OCI-LY1 (cell line): ENCODE measurements around the gene PTPRG.

Experiments used
- CTCF ChIP-seq: fragments of 200-600 bp; sonication (generic), shearing (Covaris generic); IDR thresholded peaks from 2 replicates; pipeline ENCODE4 v1.5.1; 2017; ENCODE audit warnings: mild to moderate bottlenecking, antibody characterized with exemption, low read length, moderate library complexity, mixed read lengths
- EZH2 ChIP-seq: fragments of 200-600 bp; sonication (generic), shearing (Covaris generic); IDR thresholded peaks from 2 replicates; pipeline ENCODE4 v1.8.0; 2017; ENCODE audit warnings: borderline replicate concordance, mixed run types, mild to moderate bottlenecking, antibody characterized with exemption, low read length, moderate library complexity, mixed read lengths

GRCh38 chr3:62013951-62014350, 452.6 kb downstream of the PTPRG start:
- TF ChIP-seq CTCF (no peak), EZH2 (no peak)
